IMR-90 (cell line): ENCODE results near the gene MCTP1. TPM values are rescaled to one million over a fixed set of nuclear protein-coding genes. Genes with fewer than 3 reads are reported as not detected.

ENCODE experiments used
- ATAC-seq: fragments of 200-7000 bp; cut with Tn5 transposase; 2 replicates; pipeline ENCODE4 v1.9.1; 2020; ENCODE audit warnings: low read depth, mild to moderate bottlenecking, moderate library complexity
- BruUV-seq: library from RNA; stranded (reverse); fragments of 400-500 nt; replicated peaks from 2 replicates; lab custom pipeline; 2021; lab: Mats Ljungman, UMichigan
- CTCF ChIA-PET: fragments of 300-600 bp; formaldehyde crosslinking; extraction: SDS; loops from one replicate; lab custom pipeline; 2021; ENCODE audit warnings: antibody characterized with exemption; lab: Yijun Ruan, JAX
- POLR2A ChIA-PET: fragments of 300-600 bp; sonication (Branson Sonifier 250); formaldehyde crosslinking; loops from one replicate; lab custom pipeline; 2022; ENCODE audit warnings: antibody characterized with exemption; ENCODE audit not compliant: unreplicated experiment; lab: Charles Lee
- DNase-seq: peaks from one replicate; pipeline ENCODE4 v3.0.0; 2013
- H2AFZ ChIP-seq: replicated peaks from 2 replicates; pipeline ENCODE3; 2013; ENCODE audit warnings: low read length, mild to moderate bottlenecking; ENCODE audit not compliant: poor library complexity
- H2AK5ac ChIP-seq: 2 replicates; pipeline ENCODE4 v1.6.1; 2013; ENCODE audit warnings: low read depth, low read length, inconsistent platforms
- H2AK9ac ChIP-seq: replicated peaks from 2 replicates; pipeline ENCODE3; 2013; ENCODE audit warnings: mild to moderate bottlenecking, low read depth, low read length, moderate library complexity; ENCODE audit not compliant: poor library complexity
- H2BK120ac ChIP-seq: 2 replicates; pipeline ENCODE4 v1.6.1; 2013; ENCODE audit warnings: low read depth, low read length, inconsistent platforms
- H2BK15ac ChIP-seq: 3 replicates; pipeline ENCODE4 v1.6.1; 2013; ENCODE audit warnings: low read depth, low read length, inconsistent platforms
- H2BK20ac ChIP-seq: 2 replicates; pipeline ENCODE4 v1.6.1; 2013; ENCODE audit warnings: low read depth, mild to moderate bottlenecking, inconsistent platforms, low read length, moderate library complexity
- H2BK5ac ChIP-seq: 2 replicates; pipeline ENCODE4 v1.6.1; 2013; ENCODE audit warnings: mild to moderate bottlenecking, low read depth, low read length, inconsistent platforms; ENCODE audit not compliant: poor library complexity, severe bottlenecking
- H3K14ac ChIP-seq: replicated peaks from 2 replicates; pipeline ENCODE4 v1.6.1; 2013; ENCODE audit warnings: low read depth, low read length, inconsistent platforms
- H3K18ac ChIP-seq: 2 replicates; pipeline ENCODE4 v1.6.1; 2013; ENCODE audit warnings: low read depth, low read length, control low read depth
- H3K23ac ChIP-seq: 2 replicates; pipeline ENCODE4 v1.6.1; 2013; ENCODE audit warnings: low read depth, low read length, inconsistent platforms
- H3K27ac ChIP-seq: 2 replicates; pipeline ENCODE4 v1.5.1; 2013; ENCODE audit warnings: mild to moderate bottlenecking, control low read depth, low read length; ENCODE audit not compliant: insufficient read depth
- H3K27me3 ChIP-seq: 2 replicates; pipeline ENCODE4 v1.6.1; 2013; ENCODE audit warnings: low read length; ENCODE audit not compliant: control insufficient read depth, insufficient read depth
- H3K36me3 ChIP-seq: 2 replicates; pipeline ENCODE4 v1.6.1; 2013; ENCODE audit warnings: low read length, mixed read lengths; ENCODE audit not compliant: control insufficient read depth, insufficient read depth
- H3K4ac ChIP-seq: 2 replicates; pipeline ENCODE4 v1.6.1; 2013; ENCODE audit warnings: low read depth, low read length, inconsistent platforms
- H3K4me1 ChIP-seq: 2 replicates; pipeline ENCODE4 v1.6.1; 2013; ENCODE audit warnings: low read length, mixed read lengths; ENCODE audit not compliant: control insufficient read depth, insufficient read depth
- H3K4me2 ChIP-seq: 2 replicates; pipeline ENCODE4 v1.6.1; 2013; ENCODE audit warnings: low read depth, mild to moderate bottlenecking, control low read depth, low read length, moderate library complexity
- H3K4me3 ChIP-seq: 2 replicates; pipeline ENCODE4 v1.5.1; 2013; ENCODE audit warnings: low read depth, mild to moderate bottlenecking, control low read depth, low read length, moderate library complexity; ENCODE audit not compliant: insufficient read depth
- H3K56ac ChIP-seq: 2 replicates; pipeline ENCODE4 v1.6.1; 2013; ENCODE audit warnings: low read length, inconsistent platforms; ENCODE audit not compliant: insufficient read depth; ENCODE audit errors: extremely low read depth
- H3K79me1 ChIP-seq, 2 experiments: 2 replicates each; pipeline ENCODE4 v1.6.1; 2013; ENCODE audit warnings: low read length in 2 of 2, inconsistent platforms in 1 of 2, low read depth in 1 of 2
- H3K9ac ChIP-seq: 2 replicates; pipeline ENCODE4 v1.6.1; 2013; ENCODE audit warnings: low read depth, low read length, control low read depth
- H3K9me1 ChIP-seq: 2 replicates; pipeline ENCODE4 v1.6.1; 2013; ENCODE audit warnings: low read length, inconsistent platforms; ENCODE audit not compliant: insufficient read depth
- H3K9me3 ChIP-seq: 2 replicates; pipeline ENCODE4 v1.6.1; 2013; ENCODE audit warnings: low read length; ENCODE audit not compliant: control insufficient read depth, insufficient read depth
- H4K20me1 ChIP-seq: 2 replicates; pipeline ENCODE4 v1.6.1; 2013; ENCODE audit warnings: low read length, inconsistent platforms; ENCODE audit not compliant: insufficient read depth
- H4K5ac ChIP-seq: 2 replicates; pipeline ENCODE4 v1.6.1; 2013; ENCODE audit warnings: mild to moderate bottlenecking, low read depth, low read length, control low read depth
- H4K8ac ChIP-seq, 2 experiments: 2 replicates each; pipeline ENCODE4 v1.6.1; 2013; ENCODE audit warnings: low read depth in 2 of 2, low read length in 2 of 2, control low read depth in 1 of 2, inconsistent platforms in 1 of 2
- H4K91ac ChIP-seq: 2 replicates; pipeline ENCODE4 v1.6.1; 2013; ENCODE audit warnings: low read depth, low read length, inconsistent platforms; ENCODE audit not compliant: insufficient read depth
- BHLHE40 ChIP-seq: fragments of 150-350 bp; IDR thresholded peaks from 2 replicates; pipeline ENCODE4 v1.6.1; 2016; ENCODE audit warnings: mild to moderate bottlenecking, low read depth, low read length
- CHD1 ChIP-seq: IDR thresholded peaks from 2 replicates; pipeline ENCODE4 v1.6.1; 2012; ENCODE audit warnings: low read depth, low read length, improper control_type of control experiment
- FOS ChIP-seq: fragments of 150-350 bp; IDR thresholded peaks from 2 replicates; pipeline ENCODE4 v1.6.1; 2016; ENCODE audit warnings: low read depth, low read length
- MAFK ChIP-seq: IDR thresholded peaks from 2 replicates; pipeline ENCODE4 v1.6.1; 2012; ENCODE audit warnings: low read depth, low read length, improper control_type of control experiment
- MAZ ChIP-seq: IDR thresholded peaks from 2 replicates; pipeline ENCODE4 v1.6.1; 2012; ENCODE audit warnings: low read depth, mild to moderate bottlenecking, low read length, improper control_type of control experiment, moderate library complexity, borderline replicate concordance
- MXI1 ChIP-seq: IDR thresholded peaks from 2 replicates; pipeline ENCODE4 v1.6.1; 2012; ENCODE audit warnings: low read depth, mild to moderate bottlenecking, low read length, moderate library complexity, borderline replicate concordance
- RCOR1 ChIP-seq: IDR thresholded peaks from 2 replicates; pipeline ENCODE4 v1.6.1; 2012; ENCODE audit warnings: mild to moderate bottlenecking, low read length, improper control_type of control experiment; ENCODE audit not compliant: insufficient replicate concordance
- SMC3 ChIP-seq: fragments of 150-350 bp; IDR thresholded peaks from 2 replicates; pipeline ENCODE4 v1.6.1; 2016; ENCODE audit warnings: low read depth, mild to moderate bottlenecking, antibody characterized with exemption, low read length, moderate library complexity
- WGBS, 2 experiments: methylation state at CpG; one replicate each; pipeline versions ENCODE4 v1.1.5 to v1.1.7; 2013; ENCODE audit warnings: missing lambda C conversion rate in 2 of 2; ENCODE audit not compliant: insufficient read length in 1 of 2; ENCODE audit errors: extremely low coverage in 2 of 2; 5-methylcytosine and 5-hydroxymethylcytosine counted together
- dilution Hi-C: fragments of 300-500 bp; cut with HindIII; formaldehyde crosslinking; loops from one replicate; pipeline ENCODE4 v1.14.3; 2018; ENCODE audit warnings: low sequenced_read_pairs; ENCODE audit not compliant: unreplicated experiment
- in situ Hi-C: fragments of 300-500 bp; cut with MboI; formaldehyde crosslinking; loops from 3 replicates; pipeline ENCODE4 v1.14.3; 2019; ENCODE audit warnings: low sequenced_read_pairs, inconsistent platforms, mixed read lengths
- intact Hi-C: fragments of 100-400 bp; cut with micrococcal nuclease; formaldehyde crosslinking; loops from 2 replicates; pipeline ENCODE4 v1.10.0; 2022
- polyA plus RNA-seq, 3 experiments: library from polyadenylated mRNA; depleted of rRNA; stranded (reverse); fragments of >200 nt; gene quantifications; 2 replicates each; pipeline ENCODE4 v1.2.3, GENCODE V29; 2012; ENCODE audit warnings: low replicate concordance in 1 of 3
- total RNA-seq: library from RNA; depleted of rRNA; stranded (reverse); fragments of >200 nt; gene quantifications from 2 replicates; pipeline ENCODE4 v1.2.3, GENCODE V29; 2012
- TF ChIP-seq, protein P1 (sequence below): conservative IDR thresholded peaks from 2 replicates; pipeline ENCODE4 v1.5.1; 2012; ENCODE audit warnings: mild to moderate bottlenecking, low read depth, low read length, improper control_type of control experiment

MCTP1 gene
- total and polyA plus RNA-seq, 2 of the 4 experiments (the other 2 are of a cell fraction): 0.21 TPM; not detected in 1

DNA sequence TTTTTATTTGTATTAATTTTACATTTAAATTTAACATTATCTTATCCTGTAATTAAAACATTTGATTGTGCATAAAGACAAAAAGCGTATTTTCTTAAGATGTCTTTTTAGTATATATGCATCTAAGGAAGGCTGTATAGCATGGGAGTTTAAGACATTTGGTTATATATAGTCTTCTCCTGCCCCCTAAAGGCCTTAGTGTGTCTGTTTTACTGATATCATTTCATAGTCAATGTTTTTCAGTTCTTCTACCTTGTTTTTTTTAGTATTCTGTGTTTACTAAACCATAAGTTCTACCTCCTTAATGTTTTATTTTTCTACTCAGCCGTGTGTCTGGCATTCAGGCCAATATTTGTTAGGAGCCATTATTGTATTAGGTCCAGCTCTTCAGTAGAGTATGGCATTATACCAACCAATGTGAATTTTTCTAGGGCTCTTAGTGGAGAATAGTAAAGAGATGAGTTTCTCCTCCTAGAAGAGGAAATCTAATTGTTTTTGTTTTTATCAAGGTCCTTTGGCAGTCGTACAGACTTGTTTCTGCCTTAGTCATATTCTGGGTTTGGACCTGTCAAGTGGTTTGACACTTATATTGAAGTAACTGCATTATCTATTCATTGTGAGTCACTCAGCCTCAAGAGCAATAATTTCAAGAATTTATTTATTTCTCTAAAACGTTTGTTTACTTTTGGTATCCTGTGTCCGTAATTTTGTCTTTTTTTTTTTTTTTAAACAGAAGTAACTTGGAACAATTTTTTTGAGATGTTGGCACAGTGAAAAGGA is 591.7 kb downstream of the MCTP1 start (continued):
- no peak for TF ChIP-seq MAZ
- no peak for TF ChIP-seq RCOR1

DNA sequence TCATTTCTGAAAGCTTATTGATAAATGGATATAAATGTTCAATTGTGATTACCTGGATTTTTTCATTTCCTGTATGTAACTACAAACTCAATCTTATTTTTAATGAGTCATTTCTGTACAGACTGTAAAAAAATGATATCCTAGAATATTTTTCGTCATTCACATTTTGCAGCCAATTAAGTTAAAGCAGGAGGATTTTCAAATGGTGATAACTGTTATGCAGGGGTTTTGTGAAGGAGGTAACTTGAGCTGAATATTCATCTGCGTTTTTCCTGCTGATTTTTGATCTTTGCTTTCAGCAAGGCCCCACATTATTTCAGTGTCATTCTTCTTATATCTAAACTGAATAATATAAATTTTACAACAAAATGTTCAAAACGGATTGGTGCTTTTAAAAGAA is 592.3 kb downstream of the MCTP1 start:
- BruUV-seq: no TSS peak
- Histone ChIP-seq H3K36me3 (no peaks in the 10 kb centered on the region), H2BK5ac (no peak overlapping the region), H3K23ac (no peak overlapping the region), H3K4me2 (peak overlapping the region; percentile 38; the same call in 1 of the 2 replicates), H3K4me1 (peaks cover 4% of the 10 kb centered on the region), H2AK9ac (no peak overlapping the region), H3K27me3 (no peaks in the 10 kb centered on the region), H3K18ac (no peak overlapping the region), H4K91ac (no peak overlapping the region), H3K4me3 (no peak overlapping the region), H3K56ac (no peak overlapping the region), H2BK20ac (no peak overlapping the region), H3K9ac (no peak overlapping the region), H3K4ac (no peak overlapping the region), H4K5ac (no peak overlapping the region; the same call in 1 of the 2 replicates), H2AFZ (no peak overlapping the region), H3K9me1 (0 out of 2 replicates have a peak, but pooled peaks cover 3% of the 10 kb centered on the region), H2BK15ac (no peak overlapping the region), H4K8ac (no peak overlapping the region), H4K20me1 (no peaks in the 10 kb centered on the region), H3K79me1 (no peaks in the 10 kb centered on the region), H2AK5ac (no peak overlapping the region), H3K9me3 (no peaks in the 10 kb centered on the region), H3K14ac (no peak overlapping the region), H3K27ac (no peak overlapping the region), H2BK120ac (no peak overlapping the region)
- CTCF ChIA-PET: interaction anchor here (0.9 to 1.3 kb wide), 2 partner anchors 10 to 200 kb away, joined by 4 read pairs; no protein-coding TSS in a partner anchor
- in situ Hi-C loops (loop anchor here (10.0 kb wide), 1 partner anchor 1108 kb away; the partner anchor contains the start of genes NR2F1 and NR2F1-AS1), dilution Hi-C loops (no loop called here), intact Hi-C loops (loop anchor here (2.0 to 10.0 kb wide), 7 partner anchors 75 to 1105 kb away; partner anchors contain the start of genes KIAA0825 and SLF1)
- no peak for DNase-seq
- no peak for ATAC-seq
- no CpG with 5 or more reads among the region's 3 CpGs for WGBS, 2 experiments
- POLR2A ChIA-PET: no interaction called here
- TF ChIP-seq CHD1 (no peak), SMC3 (no peak), MAZ (no peak), FOS (no peak), MXI1 (no peak), MAFK (no peak), BHLHE40 (no peak)
- TF ChIP-seq, protein P1, sequence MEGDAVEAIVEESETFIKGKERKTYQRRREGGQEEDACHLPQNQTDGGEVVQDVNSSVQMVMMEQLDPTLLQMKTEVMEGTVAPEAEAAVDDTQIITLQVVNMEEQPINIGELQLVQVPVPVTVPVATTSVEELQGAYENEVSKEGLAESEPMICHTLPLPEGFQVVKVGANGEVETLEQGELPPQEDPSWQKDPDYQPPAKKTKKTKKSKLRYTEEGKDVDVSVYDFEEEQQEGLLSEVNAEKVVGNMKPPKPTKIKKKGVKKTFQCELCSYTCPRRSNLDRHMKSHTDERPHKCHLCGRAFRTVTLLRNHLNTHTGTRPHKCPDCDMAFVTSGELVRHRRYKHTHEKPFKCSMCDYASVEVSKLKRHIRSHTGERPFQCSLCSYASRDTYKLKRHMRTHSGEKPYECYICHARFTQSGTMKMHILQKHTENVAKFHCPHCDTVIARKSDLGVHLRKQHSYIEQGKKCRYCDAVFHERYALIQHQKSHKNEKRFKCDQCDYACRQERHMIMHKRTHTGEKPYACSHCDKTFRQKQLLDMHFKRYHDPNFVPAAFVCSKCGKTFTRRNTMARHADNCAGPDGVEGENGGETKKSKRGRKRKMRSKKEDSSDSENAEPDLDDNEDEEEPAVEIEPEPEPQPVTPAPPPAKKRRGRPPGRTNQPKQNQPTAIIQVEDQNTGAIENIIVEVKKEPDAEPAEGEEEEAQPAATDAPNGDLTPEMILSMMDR: no peak
